Cardiac muscle cell (in vitro differentiated cells and primary cell): ENCODE results near the gene HOXC11. TPM values are rescaled to one million over a fixed set of nuclear protein-coding genes. Genes with fewer than 3 reads are reported as not detected.

Source experiments
- DNase-seq, 2 donors: peaks; one replicate each; pipeline versions ENCODE4 v3.0.0 to v3.0.0-alpha.2; 2010 to 2017; ENCODE audit warnings: low read depth in 1 of 2, low spot score in 1 of 2
- H3K27ac ChIP-seq: fragments of 200-600 bp; sonication (generic); 2 replicates; pipeline ENCODE4 v1.5.1; 2016
- H3K27me3 ChIP-seq: fragments of 200-600 bp; sonication (generic); 2 replicates; pipeline ENCODE4 v1.6.0; 2016; ENCODE audit warnings: control low read depth
- H3K36me3 ChIP-seq: fragments of 200-600 bp; sonication (generic); 2 replicates; pipeline ENCODE4 v1.5.1; 2016; ENCODE audit warnings: control low read depth
- H3K4me1 ChIP-seq: fragments of 200-600 bp; sonication (generic); 2 replicates; pipeline ENCODE4 v1.8.1; 2017; ENCODE audit warnings: low read depth, mild to moderate bottlenecking, mixed run types
- H3K4me3 ChIP-seq: fragments of 200-600 bp; sonication (generic); 2 replicates; pipeline ENCODE4 v1.5.1; 2016; ENCODE audit warnings: mild to moderate bottlenecking
- H3K9me3 ChIP-seq: fragments of 200-600 bp; sonication (generic); 2 replicates; pipeline ENCODE4 v1.5.1; 2017; ENCODE audit warnings: low read depth, mild to moderate bottlenecking, control low read depth
- CTCF ChIP-seq: IDR thresholded peaks from 2 replicates; pipeline ENCODE4 v1.5.1; 2012; ENCODE audit warnings: low read depth, mild to moderate bottlenecking, low read length
- polyA plus RNA-seq: library from polyadenylated mRNA; unstranded; fragments of >200 nt; fragmentation: Nextera tagmentation; extraction: Ambion mirVana; gene quantifications from 2 replicates; pipeline ENCODE4 v1.2.1, GENCODE V29; 2016
- total RNA-seq: library from RNA; depleted of rRNA; stranded (reverse); fragments of >200 nt; gene quantifications from 2 replicates; pipeline ENCODE4 v1.2.3, GENCODE V29; 2016

The HOXC11 gene
- total and polyA plus RNA-seq, 2 experiments from 2014 or later, result not detected

GRCh38 chr12:53960187-53961024 is 12.5 kb upstream of the HOXC11 start:
- no peak for TF ChIP-seq CTCF
- no peak overlapping the region for H3K4me3 ChIP-seq
- H3K27ac ChIP-seq, result no peak overlapping the region
- no peaks in the 10 kb centered on the region for H3K36me3 ChIP-seq
- DNase-seq, result no peak
- H3K9me3 ChIP-seq, result no peaks in the 10 kb centered on the region
- H3K4me1 ChIP-seq, result no peaks in the 10 kb centered on the region
- peaks cover 100% of the 10 kb centered on the region for H3K27me3 ChIP-seq

GRCh38 chr12:53961025-53961761 is 11.7 kb upstream of the HOXC11 start:
- TF ChIP-seq CTCF, result no peak
- H3K4me3 ChIP-seq, result no peak overlapping the region
- DNase-seq, result no peak

GRCh38 chr12:53963005-53963404 is 9.9 kb upstream of the HOXC11 start:
- H3K27me3 ChIP-seq, result peaks cover 100% of the 10 kb centered on the region
- no peak for TF ChIP-seq CTCF
- H3K9me3 ChIP-seq, result no peaks in the 10 kb centered on the region
- H3K4me3 ChIP-seq, result no peak overlapping the region
- H3K4me1 ChIP-seq, result no peaks in the 10 kb centered on the region
- no peak overlapping the region for H3K27ac ChIP-seq
- DNase-seq, result no peak
- H3K36me3 ChIP-seq, result no peaks in the 10 kb centered on the region

More at GRCh38 chr12:53961025-53961761, 11.7 kb upstream of the HOXC11 start:
- Histone ChIP-seq H3K36me3 (no peaks in the 10 kb centered on the region), H3K27me3 (peaks cover 100% of the 10 kb centered on the region), H3K27ac (no peak overlapping the region), H3K9me3 (no peaks in the 10 kb centered on the region), H3K4me1 (no peaks in the 10 kb centered on the region)

- Histone ChIP-seq H3K4me3 (no peak overlapping the region), H3K9me3 (no peaks in the 10 kb centered on the region), H3K27ac (no peak overlapping the region), H3K36me3 (no peaks in the 10 kb centered on the region), H3K27me3 (peaks cover 100% of the 10 kb centered on the region), H3K4me1 (no peaks in the 10 kb centered on the region)
- TF ChIP-seq CTCF, result no peak
- no peak for DNase-seq
These were observed 9.3 kb upstream of the HOXC11 start for GRCh38 chr12:53963434-53964314.

GRCh38 chr12:53964315-53964713 is 8.6 kb upstream of the HOXC11 start:
- H3K27me3 ChIP-seq, result peaks cover 100% of the 10 kb centered on the region
- no peak overlapping the region for H3K4me3 ChIP-seq
- no peak overlapping the region for H3K27ac ChIP-seq
- no peaks in the 10 kb centered on the region for H3K36me3 ChIP-seq
- no peak for TF ChIP-seq CTCF
- no peaks in the 10 kb centered on the region for H3K4me1 ChIP-seq
- H3K9me3 ChIP-seq, result no peaks in the 10 kb centered on the region
- no peak for DNase-seq
